HG03095 (cell line): ENCODE results near the gene MOXD1.

Source experiments
- ATAC-seq: cut with Tn5 transposase; IDR thresholded peaks from one replicate; pipeline ENCODE4 v1.9.1; 2021; ENCODE audit warnings: moderate library complexity; ENCODE audit not compliant: unreplicated experiment

MOXD1 gene

DNA sequence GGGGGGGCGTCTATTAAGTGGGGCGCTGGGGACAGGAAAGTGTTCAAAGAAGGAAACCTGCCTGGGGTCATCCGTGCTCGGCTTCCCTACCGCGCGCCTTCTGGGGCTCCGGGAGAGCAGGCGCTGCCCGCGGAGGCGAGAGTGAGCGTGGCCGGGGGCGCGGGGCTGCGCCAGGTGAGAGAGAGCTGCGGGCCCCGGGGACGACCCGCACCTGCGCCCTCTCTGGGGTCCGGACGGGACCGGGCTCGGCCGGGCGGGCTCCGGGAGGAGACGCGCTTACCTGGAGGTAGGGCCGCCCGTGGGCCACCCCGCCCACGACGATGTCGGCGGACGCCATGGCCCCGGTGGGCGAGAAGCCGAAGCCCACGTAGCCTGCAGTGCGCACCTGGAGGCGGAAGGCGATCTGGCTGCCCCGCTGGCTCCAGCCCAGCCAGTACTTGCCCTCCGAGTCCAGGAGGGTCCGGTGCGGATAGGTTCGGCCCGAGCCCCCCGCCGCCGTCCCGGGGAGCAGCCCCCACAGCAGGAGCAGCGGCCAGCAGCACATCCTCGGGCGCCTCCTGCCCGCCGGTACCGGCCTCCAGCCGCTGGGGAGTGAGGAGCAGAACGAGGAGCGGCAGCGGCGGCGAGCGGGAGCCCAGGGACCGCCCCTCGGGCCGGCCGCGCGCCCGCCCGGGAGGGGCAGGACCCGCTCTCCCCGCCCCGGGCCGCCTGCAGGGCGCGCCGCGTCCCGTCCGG, at the start of gene MOXD1:
Gene MOXD1, minus strand, starts transcription at position 593 of the 735 bp plus-strand sequence. Its CDS starts 49 bp downstream, at position 544.
- peak; percentile 43 for ATAC-seq

- no peak for ATAC-seq
These were observed 45.6 kb upstream of the MOXD1 start for GRCh38 chr6:132446855-132447241.

GRCh38 chr6:132446141-132446854, 45.0 kb upstream of the MOXD1 start:
- ATAC-seq, result no peak

DNA sequence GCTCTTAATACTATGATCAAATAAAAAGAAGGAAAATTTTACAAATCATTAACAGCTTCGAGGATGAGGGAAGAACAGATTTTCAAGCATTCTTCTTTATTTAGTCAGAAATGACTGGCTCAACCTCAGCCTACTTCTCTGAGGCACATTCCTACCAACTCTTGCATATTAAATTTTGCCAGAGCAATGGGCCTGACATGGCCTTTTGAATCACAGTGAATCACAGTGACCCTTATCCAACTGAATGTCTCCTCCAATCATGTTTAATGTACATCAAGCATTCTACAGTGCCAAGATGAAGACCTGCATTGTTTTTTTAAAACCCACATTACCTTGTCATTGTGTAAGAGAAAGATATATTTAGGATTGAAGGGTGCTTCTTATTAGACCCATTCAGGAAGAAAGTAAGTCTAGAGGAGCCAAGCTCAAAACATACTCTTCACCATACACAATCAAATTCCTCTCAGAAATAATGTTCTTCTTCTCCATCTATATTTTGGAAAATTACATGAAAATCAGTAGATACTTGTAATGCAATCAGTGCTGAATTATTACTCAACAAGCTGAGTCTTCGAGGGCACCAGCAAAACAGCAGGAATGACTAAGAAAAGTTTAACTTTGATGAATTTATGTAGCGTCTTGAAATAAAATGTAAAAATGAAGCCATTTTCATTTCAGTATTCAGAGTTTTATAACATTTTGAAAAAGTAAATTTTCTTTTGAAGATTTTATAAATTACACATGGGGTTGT, 44.1 kb upstream of the MOXD1 start:
- ATAC-seq, result no peak

DNA sequence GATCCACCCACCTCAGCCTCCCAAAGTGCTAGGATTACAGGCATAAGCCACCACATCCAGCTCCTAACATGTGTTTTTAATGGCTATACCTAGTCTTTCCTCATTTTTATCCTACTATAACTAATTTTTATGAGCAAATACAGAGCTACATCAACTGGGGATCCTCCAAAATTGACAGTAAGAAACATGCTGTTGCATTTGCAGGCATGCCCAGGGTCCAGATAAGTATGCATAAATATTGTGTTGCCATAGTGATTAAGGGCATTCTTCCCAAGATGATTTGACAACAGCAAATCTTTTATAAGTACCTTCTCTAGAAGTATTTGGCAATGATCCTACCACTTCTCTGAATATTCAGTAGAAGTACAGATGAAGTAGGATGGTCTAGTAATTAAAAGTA, 41.9 kb upstream of the MOXD1 start:
- no peak for ATAC-seq

DNA sequence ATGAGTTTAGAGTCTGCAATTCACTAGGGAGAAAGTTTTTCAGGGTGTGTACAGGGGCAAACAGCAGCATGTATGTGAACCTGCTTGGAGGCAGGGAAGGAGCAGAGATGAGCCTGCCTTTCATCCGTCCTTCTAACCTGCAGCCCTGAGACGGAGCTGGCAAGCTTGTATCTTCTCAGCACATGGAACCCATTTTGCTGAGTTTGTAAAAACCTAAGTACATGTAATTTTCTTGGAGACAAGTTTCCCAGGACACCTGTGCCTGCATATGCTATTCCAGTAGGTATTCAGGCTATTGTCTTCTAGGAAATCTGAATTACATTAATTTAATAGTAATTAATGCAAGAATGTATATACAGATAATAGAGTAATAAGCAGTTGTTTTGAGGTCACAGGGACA, 28.8 kb upstream of the MOXD1 start:
- ATAC-seq, result no peak

GRCh38 chr6:132425176-132425575, 23.9 kb upstream of the MOXD1 start:
- ATAC-seq, result no peak

DNA sequence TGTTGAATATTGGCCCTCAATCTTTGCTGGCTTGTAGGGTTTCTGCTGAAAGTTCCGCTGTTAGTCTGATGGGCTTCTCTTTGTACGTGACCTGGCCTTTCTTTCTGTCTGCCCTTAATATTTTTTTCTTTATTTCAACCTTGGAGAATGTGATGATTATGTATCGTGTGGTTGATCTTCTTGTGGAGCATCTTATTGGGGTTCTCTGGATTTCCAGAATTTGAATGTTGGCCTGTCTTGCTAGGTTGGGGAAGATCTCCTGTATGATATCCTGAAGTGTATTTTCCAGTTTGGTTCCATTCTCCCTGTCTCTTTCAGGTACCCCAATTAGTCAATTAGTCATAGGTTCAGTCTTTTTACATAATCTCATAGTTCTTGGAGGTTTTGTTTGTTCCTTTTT, 22.6 kb upstream of the MOXD1 start:
- ATAC-seq, result no peak

DNA sequence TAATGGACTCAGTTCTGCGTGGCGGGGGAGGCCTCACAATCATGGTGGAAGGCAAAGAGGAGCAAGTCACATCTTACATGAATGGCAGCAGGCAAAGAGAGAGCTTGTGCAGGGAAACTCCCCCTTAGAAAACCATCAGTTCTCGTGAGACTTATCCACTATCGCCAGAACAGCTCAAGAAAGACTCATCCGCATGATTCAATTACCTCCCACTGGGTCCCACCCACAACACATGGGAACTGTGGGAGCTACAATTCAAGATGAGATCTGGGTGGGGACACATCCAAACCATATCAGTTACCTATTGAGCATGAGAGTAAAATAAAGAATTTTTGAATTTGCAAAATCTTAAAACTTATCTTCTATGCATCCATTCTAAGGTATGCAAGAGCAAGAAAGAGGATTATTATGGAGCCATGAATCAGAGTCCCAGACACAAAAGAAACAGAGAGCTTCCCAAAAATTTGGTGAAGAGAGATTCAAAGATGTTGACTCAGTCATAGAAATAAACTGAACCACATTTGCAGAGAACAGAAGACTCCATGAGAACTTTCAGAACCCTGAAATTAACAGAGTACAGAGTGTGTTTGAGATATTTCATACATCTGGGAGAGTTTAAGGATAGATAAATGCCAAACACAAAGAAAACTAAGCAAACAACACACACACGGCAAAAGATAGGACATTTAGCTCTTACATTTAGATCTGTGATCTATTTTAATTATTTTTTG, 17.1 kb upstream of the MOXD1 start:
- ATAC-seq, result no peak

DNA sequence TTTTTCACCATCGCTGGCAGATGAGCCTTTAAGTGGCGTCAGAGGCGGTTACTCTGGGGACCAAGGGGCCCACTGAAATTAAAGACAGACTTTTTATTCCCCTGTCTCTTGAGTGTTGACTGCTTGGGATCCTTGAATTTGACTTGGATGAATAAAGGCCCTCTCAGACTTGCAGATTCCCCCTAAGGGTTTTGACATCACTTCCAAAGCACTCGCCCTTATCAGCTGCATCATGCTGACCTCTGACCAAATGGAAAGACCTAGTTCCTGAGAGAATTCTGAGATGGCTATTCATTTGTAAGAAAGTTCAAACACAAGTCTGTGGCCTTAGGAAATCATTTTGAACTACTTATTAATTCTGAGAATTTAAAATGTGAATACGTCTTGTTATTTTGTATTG, 13.5 kb upstream of the MOXD1 start:
- no peak for ATAC-seq

- no peak for ATAC-seq
These were observed 13.0 kb upstream of the MOXD1 start for GRCh38 chr6:132414322-132414721.

DNA sequence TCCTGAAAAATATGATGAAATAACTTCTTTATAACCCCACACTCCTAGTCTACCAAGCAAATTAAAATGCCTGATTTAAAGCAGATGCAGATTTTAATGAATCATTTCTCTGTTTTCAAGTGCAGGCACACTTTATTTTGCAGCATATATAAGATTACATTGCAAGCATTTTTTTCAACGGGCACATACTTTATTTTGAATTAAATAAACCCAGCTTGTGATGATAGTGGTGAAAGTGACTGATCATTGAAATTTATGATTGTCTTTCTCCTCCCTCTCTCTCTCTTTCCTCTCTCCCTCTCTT, 12.2 kb upstream of the MOXD1 start:
- ATAC-seq, result no peak

- no peak for ATAC-seq
These were observed 11.6 kb upstream of the MOXD1 start for GRCh38 chr6:132412656-132413498.

- ATAC-seq, result no peak
These were observed 10.0 kb upstream of the MOXD1 start for GRCh38 chr6:132411296-132411695.

DNA sequence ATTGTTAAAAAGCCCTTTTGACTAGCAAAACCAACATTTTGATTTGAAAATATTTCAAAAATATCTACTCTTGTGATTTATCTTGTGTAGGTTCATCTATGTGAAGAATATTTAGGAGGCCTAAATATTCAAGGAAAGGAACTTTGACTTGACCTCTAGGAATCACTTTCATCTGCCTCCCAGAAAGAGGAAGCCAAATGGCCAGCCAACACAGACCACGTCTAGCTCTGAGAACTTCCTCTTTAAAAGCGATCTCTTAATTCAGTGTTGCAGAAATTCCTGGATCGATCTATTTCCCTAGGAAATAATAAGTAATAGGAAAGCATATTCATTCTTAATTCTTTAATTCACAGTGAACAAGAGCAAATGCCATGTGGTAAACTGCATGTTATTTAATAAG, 9.6 kb upstream of the MOXD1 start:
- ATAC-seq, result no peak

DNA sequence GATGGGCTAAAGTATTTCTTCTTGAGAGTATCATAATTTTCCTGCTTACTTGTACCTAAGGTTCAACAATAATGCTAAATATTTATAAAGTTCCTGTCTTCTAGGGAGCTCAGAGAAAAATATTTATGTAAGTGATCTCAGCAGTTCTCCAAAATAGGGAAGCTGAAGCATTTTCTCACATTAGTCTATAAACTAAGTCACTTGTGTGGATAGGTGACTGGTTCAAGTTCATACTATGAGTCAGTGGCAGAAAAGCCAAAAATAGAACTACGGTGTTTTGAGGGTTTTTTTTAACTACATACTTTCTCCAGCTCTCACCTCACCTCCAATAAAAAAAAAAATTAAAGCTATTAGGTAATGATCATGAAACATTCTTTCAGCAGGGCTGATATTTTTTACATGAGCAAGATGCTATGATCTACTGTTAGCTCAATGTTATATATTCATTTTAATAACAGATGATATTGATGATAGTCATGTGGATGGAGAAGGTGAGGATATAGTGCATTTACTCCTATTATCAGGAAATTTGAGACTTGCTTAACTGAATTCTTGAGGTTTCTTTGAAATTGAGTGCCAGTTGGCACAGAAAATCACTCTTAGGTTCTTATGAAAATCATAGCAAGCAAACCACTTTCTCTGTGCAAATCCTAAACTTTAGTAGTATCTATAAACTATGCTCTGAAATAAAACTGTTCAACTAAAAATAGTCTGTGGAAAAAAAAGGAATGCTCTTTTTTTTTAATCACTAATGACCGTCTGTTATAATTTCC, 4.1 kb upstream of the MOXD1 start:
- peak; percentile 60 for ATAC-seq

GRCh38 chr6:132404736-132405135, 3.5 kb upstream of the MOXD1 start:
- no peak for ATAC-seq

GRCh38 chr6:132404330-132404729, 3.1 kb upstream of the MOXD1 start:
- no peak for ATAC-seq

DNA sequence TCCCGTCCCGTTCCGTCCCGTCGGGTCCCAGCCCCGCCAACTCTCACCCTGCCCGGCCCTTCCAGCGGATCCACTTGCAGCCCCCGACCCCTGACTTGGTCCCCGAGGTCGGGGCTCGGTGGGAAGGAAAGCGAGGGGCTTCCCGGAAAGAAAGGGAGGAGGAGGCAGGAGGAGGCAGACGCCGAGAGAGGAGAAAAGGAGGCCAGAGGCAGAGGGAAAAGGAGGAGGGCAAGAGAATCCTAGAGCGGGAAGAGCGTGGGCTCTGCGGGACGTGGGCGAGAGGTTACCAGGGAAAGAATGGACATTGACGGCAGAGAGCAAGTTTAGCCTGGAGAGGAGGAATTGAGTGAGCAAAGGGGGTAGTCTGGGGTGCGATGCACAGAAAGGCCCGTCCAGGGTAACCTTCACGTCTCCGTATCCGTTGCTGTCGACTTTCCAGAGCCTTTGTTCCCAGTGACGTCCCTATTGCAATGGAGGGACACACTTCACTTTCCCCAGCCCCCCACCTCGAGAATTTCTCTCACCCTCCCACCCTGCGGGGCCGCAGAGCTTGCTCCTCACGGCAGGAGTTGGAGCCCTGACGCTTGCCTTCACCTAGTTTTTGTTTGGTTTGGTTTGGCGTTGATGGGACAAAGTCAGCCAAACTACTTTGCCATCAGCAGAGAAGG, 477 bp upstream of the MOXD1 start:
- no peak for ATAC-seq
